Measurements from ENCODE around the gene MDH1. TPM values are rescaled to one million over a fixed set of nuclear protein-coding genes. Genes with fewer than 3 reads are reported as not detected.

MDH1 gene
- total and polyA plus RNA-seq, 9 of the 15 experiments (the other 6 are each of a cell fraction or from before 2014, with no cell fraction given) = 191 to 1,225 (median 284) TPM

- TF ChIP-seq MED1 (CRISPR knock-in tag; IDR thresholded peaks at IDR 0.05; ENCODE audit: borderline replicate concordance) (no peak), SAFB (IDR thresholded peaks at IDR 0.05; ENCODE audit: borderline replicate concordance, low read depth, low read length) (peak; percentile 54; the same call in 1 of the 2 replicates), ZNF140 (CRISPR knock-in tag; IDR thresholded peaks at IDR 0.05) (no peak), TAL1 (IDR thresholded peaks at IDR 0.05) (no peak), PCBP2 (IDR thresholded peaks at IDR 0.05; ENCODE audit: low read depth, low read length, poor library complexity, severe bottlenecking) (no peak), ZNF766 (CRISPR knock-in tag; conservative IDR thresholded peaks at IDR 0.05) (peak; percentile 96), ZFPM2 (CRISPR knock-in tag; IDR thresholded peaks at IDR 0.05) (no peak), NR4A1 (CRISPR knock-in tag; IDR thresholded peaks at IDR 0.05) (no peak), NR4A1 (tag; IDR thresholded peaks at IDR 0.05) (0 out of 2 replicates have a peak, but pooled peaks have one; percentile 63), ZNF584 (CRISPR knock-in tag; IDR thresholded peaks at IDR 0.05; ENCODE audit: low read depth) (peak; percentile 92), TCF3 (CRISPR knock-in tag; IDR thresholded peaks at IDR 0.05) (no peak), ILF3 (IDR thresholded peaks at IDR 0.05; ENCODE audit: borderline replicate concordance) (no peak), COPS2 (conservative IDR thresholded peaks at IDR 0.05) (no peak), ZNF212 (CRISPR knock-in tag; IDR thresholded peaks at IDR 0.05) (no peak), DPF2 (IDR thresholded peaks at IDR 0.05) (peak; percentile 23; the same call in 1 of the 2 replicates)
- TF ChIP-seq, protein P1, sequence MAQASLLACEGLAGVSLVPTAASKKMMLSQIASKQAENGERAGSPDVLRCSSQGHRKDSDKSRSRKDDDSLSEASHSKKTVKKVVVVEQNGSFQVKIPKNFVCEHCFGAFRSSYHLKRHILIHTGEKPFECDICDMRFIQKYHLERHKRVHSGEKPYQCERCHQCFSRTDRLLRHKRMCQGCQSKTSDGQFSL (CRISPR knock-in tag; IDR thresholded peaks at IDR 0.05) = 0 out of 2 replicates have a peak, but pooled peaks have one; percentile 42
- TF ChIP-seq, protein P1 (tag; IDR thresholded peaks at IDR 0.05) = peak in 1 of 2 experiments; percentile 66; a peak in 1 of 4 replicates
- TF ChIP-seq, protein P2, sequence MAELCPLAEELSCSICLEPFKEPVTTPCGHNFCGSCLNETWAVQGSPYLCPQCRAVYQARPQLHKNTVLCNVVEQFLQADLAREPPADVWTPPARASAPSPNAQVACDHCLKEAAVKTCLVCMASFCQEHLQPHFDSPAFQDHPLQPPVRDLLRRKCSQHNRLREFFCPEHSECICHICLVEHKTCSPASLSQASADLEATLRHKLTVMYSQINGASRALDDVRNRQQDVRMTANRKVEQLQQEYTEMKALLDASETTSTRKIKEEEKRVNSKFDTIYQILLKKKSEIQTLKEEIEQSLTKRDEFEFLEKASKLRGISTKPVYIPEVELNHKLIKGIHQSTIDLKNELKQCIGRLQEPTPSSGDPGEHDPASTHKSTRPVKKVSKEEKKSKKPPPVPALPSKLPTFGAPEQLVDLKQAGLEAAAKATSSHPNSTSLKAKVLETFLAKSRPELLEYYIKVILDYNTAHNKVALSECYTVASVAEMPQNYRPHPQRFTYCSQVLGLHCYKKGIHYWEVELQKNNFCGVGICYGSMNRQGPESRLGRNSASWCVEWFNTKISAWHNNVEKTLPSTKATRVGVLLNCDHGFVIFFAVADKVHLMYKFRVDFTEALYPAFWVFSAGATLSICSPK (IDR thresholded peaks at IDR 0.05; ENCODE audit: borderline replicate concordance) = no peak
- TF ChIP-seq, protein P3, sequence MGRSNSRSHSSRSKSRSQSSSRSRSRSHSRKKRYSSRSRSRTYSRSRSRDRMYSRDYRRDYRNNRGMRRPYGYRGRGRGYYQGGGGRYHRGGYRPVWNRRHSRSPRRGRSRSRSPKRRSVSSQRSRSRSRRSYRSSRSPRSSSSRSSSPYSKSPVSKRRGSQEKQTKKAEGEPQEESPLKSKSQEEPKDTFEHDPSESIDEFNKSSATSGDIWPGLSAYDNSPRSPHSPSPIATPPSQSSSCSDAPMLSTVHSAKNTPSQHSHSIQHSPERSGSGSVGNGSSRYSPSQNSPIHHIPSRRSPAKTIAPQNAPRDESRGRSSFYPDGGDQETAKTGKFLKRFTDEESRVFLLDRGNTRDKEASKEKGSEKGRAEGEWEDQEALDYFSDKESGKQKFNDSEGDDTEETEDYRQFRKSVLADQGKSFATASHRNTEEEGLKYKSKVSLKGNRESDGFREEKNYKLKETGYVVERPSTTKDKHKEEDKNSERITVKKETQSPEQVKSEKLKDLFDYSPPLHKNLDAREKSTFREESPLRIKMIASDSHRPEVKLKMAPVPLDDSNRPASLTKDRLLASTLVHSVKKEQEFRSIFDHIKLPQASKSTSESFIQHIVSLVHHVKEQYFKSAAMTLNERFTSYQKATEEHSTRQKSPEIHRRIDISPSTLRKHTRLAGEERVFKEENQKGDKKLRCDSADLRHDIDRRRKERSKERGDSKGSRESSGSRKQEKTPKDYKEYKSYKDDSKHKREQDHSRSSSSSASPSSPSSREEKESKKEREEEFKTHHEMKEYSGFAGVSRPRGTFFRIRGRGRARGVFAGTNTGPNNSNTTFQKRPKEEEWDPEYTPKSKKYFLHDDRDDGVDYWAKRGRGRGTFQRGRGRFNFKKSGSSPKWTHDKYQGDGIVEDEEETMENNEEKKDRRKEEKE (IDR thresholded peaks at IDR 0.05; ENCODE audit: borderline replicate concordance in 1 of 2, control insufficient read depth in 1 of 2, low read depth in 2 of 2, low read length in 1 of 2) = peak in 1 of 2 experiments; percentile 83; a peak in 1 of 4 replicates
Observed at GRCh38 chr2:63588385-63589147, at the start of gene MDH1, which contains the start of gene WDPCP (continued).

All from K562 (cell line).